Naive thymus-derived CD4-positive, alpha-beta T cell (primary cell): ENCODE data around the gene INPP5E. TPM values are rescaled to one million over a fixed set of nuclear protein-coding genes. Genes with fewer than 3 reads are reported as not detected.

Experiments used
- ATAC-seq: fragments of 150-1000 bp; cut with Tn5 transposase; 2 replicates; pipeline ENCODE4 v1.10.0; 2021; ENCODE audit warnings: mild to moderate bottlenecking, moderate library complexity
- CTCF ChIA-PET: fragments of 350-600 bp; sonication (Branson Sonifier 250); formaldehyde crosslinking; loops from one replicate; lab custom pipeline; 2021; ENCODE audit warnings: antibody characterized with exemption; lab: Charles Lee
- POLR2A ChIA-PET: fragments of 350-600 bp; sonication (Branson Sonifier 250); formaldehyde crosslinking; loops from one replicate; lab custom pipeline; 2021; ENCODE audit warnings: antibody characterized with exemption, inconsistent platforms; lab: Charles Lee
- DNase-seq, 9 donors: peaks; one replicate each; pipeline versions ENCODE4 v3.0.0 to v3.0.0-alpha.2; 2020 to 2022; ENCODE audit warnings: mixed read lengths in 1 of 9
- H3K27ac ChIP-seq: one replicate; pipeline ENCODE4 v1.7.0; 2013; ENCODE audit warnings: mild to moderate bottlenecking, low read depth, low read length, moderate library complexity
- H3K27me3 ChIP-seq, 2 donors: one replicate each; pipeline ENCODE4 v1.7.0; 2013; ENCODE audit warnings: low read length in 2 of 2, mild to moderate bottlenecking in 2 of 2, moderate library complexity in 2 of 2; ENCODE audit not compliant: control insufficient read depth in 2 of 2, insufficient read depth in 2 of 2
- H3K36me3 ChIP-seq, 3 experiments: 1 replicate in 2 of 3; 2 replicates in 1 of 3; pipeline ENCODE4 v1.7.0; 2013; ENCODE audit warnings: low read length in 3 of 3, mild to moderate bottlenecking in 3 of 3, moderate library complexity in 1 of 3; ENCODE audit not compliant: insufficient read depth in 3 of 3, control insufficient read depth in 2 of 3
- H3K4me1 ChIP-seq, 2 donors: one replicate each; pipeline ENCODE4 v1.7.0; 2013; ENCODE audit warnings: low read length in 2 of 2, mild to moderate bottlenecking in 2 of 2, moderate library complexity in 1 of 2; ENCODE audit not compliant: control insufficient read depth in 2 of 2, insufficient read depth in 2 of 2
- H3K4me3 ChIP-seq: 2 replicates; pipeline ENCODE4 v1.7.0; 2013; ENCODE audit warnings: mild to moderate bottlenecking, low read length
- H3K9me3 ChIP-seq, 3 experiments: 1 replicate in 2 of 3; 2 replicates in 1 of 3; pipeline ENCODE4 v1.7.0; 2013; ENCODE audit warnings: low read length in 3 of 3; ENCODE audit not compliant: control insufficient read depth in 2 of 3
- H3K27ac Mint-ChIP-seq, 9 donors: one replicate each; pipeline ENCODE4 v1.8.0; 2020 to 2022; ENCODE audit warnings: mixed read lengths in 9 of 9, mild to moderate bottlenecking in 8 of 9, moderate library complexity in 5 of 9, inconsistent platforms in 2 of 9
- H3K27me3 Mint-ChIP-seq, 5 donors: one replicate each; pipeline ENCODE4 v1.8.0; 2021 to 2022; ENCODE audit warnings: mixed read lengths in 5 of 5, mild to moderate bottlenecking in 1 of 5
- H3K36me3 Mint-ChIP-seq, 5 donors: one replicate each; pipeline ENCODE4 v1.8.0; 2020 to 2022; ENCODE audit warnings: mixed read lengths in 5 of 5, mild to moderate bottlenecking in 3 of 5, inconsistent platforms in 1 of 5
- H3K4me1 Mint-ChIP-seq, 7 donors: one replicate each; pipeline ENCODE4 v1.8.0; 2020 to 2022; ENCODE audit warnings: mixed read lengths in 7 of 7, mild to moderate bottlenecking in 3 of 7, inconsistent platforms in 1 of 7
- H3K4me3 Mint-ChIP-seq, 10 donors: one replicate each; pipeline ENCODE4 v1.8.0; 2020 to 2022; ENCODE audit warnings: mild to moderate bottlenecking in 10 of 10, mixed read lengths in 10 of 10, moderate library complexity in 6 of 10, inconsistent platforms in 2 of 10
- H3K9me3 Mint-ChIP-seq, 11 donors: one replicate each; pipeline ENCODE4 v1.8.0; 2020 to 2022; ENCODE audit warnings: mixed read lengths in 11 of 11, mild to moderate bottlenecking in 4 of 11, inconsistent platforms in 1 of 11, moderate library complexity in 1 of 11
- intact Hi-C, 2 donors: fragments of 100-400 bp; cut with micrococcal nuclease; formaldehyde crosslinking; loops; one replicate each; pipeline ENCODE4 v1.15.1; 2023
- polyA plus RNA-seq, 2 donors: library from polyadenylated mRNA; unstranded; fragments of 300-500 nt; fragmentation: Illumina TruSeq; gene quantifications; one replicate each; pipeline ENCODE4 v1.2.3, GENCODE V29; 2021
- total RNA-seq, 6 experiments: library from RNA in 5 of 6; stranded (reverse) in 5 of 6; gene quantifications; 1 replicate in 5 of 6; 2 replicates in 1 of 6; pipeline ENCODE4 v1.2.3 and lab custom pipeline; 2021 to 2026

Gene INPP5E
- total and polyA plus RNA-seq, 7 experiments from 2014 or later: 2.3 to 23.8 (median 17.9) TPM

DNA sequence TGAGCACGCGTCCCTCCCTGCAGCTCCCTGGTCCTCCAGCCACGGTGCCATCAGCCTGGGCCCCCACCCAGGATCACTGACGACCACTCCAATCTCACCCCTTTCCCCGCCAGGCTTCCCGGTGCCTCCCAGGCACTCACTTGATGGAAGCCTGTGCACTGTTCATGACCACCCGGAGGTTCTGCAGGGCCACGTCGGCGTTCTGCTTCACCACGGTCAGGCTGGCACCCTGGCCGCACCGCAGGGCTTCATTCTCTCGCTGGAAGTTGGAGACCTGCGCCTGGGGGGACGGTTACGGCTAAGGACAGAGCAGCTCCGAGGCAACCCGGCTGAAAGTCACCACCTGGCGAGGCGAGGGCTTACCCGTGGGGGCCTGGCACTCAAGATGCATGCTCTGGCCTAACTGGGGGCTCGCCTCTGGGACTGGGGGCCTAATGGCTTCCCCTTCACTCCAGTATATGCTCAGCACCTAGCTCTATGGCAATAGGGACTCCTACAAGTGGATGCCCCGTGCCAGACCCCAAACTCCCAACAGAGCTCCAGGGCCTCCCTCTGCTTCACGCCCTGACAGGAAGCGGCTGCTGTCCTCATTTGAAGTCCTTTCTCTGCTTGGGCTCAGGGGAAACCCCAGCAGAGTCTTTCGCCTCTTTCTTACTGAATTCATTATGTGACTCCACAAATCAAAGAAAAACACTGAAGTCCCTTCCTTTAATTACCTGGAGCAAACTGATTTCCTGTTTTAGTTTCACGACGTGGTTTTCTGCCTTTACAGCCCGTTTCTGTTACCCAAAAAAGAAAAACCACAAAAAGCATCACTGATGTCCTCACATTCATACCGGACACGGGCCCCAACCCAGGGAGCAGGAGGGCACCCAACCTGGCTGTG is 35.5 kb downstream of the INPP5E start:
- Histone ChIP-seq H3K4me3 (peak overlapping the region; percentile 20), H3K27ac (peak overlapping the region; percentile 68), H3K9me3 (no peaks in the 10 kb centered on the region), H3K36me3 (peaks cover 0 to 41% (median 4%) of the 10 kb centered on the region in 3 experiments), H3K27me3 (no peaks in the 10 kb centered on the region), H3K4me1 (peaks cover 37% of the 10 kb centered on the region in 2 donors)
- ATAC-seq: no peak
- CTCF ChIA-PET: interaction anchor here (0.6 kb wide), 1 partner anchor 432 kb away, joined by 3 read pairs; no protein-coding TSS in a partner anchor
- Mint-ChIP-seq H3K4me1 (peaks cover 40 to 67% (median 52%) of the 10 kb centered on the region in 7 donors), H3K9me3 (no peaks in the 10 kb centered on the region), H3K36me3 (peaks cover 0 to 42% (median 7%) of the 10 kb centered on the region in 5 donors), H3K27ac (peak overlapping the region; percentile 51 to 88 (median 79)), H3K4me3 (peak overlapping the region in 9 of 10 donors; percentile 43 to 76 (median 67)), H3K27me3 (no peaks in the 10 kb centered on the region)
- POLR2A ChIA-PET: interaction anchor here (0.7 to 1.5 kb wide), 4 partner anchors 12 to 80 kb away, joined by 3 to 8 read pairs (median 3); partner anchors contain the start of gene DNLZ
- DNase-seq: peak in 3 of 9 donors; percentile 19 to 40 (median 28)
- intact Hi-C loops: loop anchor here (2.0 to 10.0 kb wide), 6 partner anchors 35 to 497 kb away; partner anchors contain the start of genes CAMSAP1 (in 1 of the 2), INPP5E (in 1 of the 2), NOTCH1 (in 1 of the 2) and SEC16A (in 1 of the 2)

DNA sequence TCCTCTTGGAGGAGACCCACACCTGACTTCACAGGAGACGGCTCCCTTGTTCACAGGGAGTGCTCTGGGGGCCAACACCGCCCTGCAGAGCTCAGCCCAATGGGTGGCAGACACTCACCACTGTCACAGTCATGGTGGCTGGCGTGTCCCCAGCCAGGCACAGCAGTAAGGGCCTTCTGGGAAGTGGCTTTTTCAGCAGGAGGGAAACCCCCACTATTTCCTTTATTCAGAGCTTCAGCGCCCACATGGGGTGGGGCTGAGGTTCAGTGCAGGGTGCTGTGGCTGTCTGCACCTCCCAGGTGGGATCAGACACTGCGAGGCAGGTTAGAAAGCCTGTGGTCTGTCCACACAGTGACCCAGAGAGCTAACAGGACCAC is 36.1 kb downstream of the INPP5E start:
- Mint-ChIP-seq H3K27ac (peak overlapping the region in 8 of 9 donors; percentile 48 to 87 (median 80)), H3K27me3 (no peaks in the 10 kb centered on the region), H3K4me3 (peak overlapping the region in 9 of 10 donors; percentile 43 to 76 (median 67)), H3K4me1 (peaks cover 40 to 67% (median 52%) of the 10 kb centered on the region in 7 donors), H3K9me3 (no peaks in the 10 kb centered on the region), H3K36me3 (peaks cover 0 to 38% (median 4%) of the 10 kb centered on the region in 5 donors)
- Histone ChIP-seq H3K27me3 (no peaks in the 10 kb centered on the region), H3K27ac (peak overlapping the region; percentile 68), H3K9me3 (no peaks in the 10 kb centered on the region), H3K4me3 (peak overlapping the region; percentile 20), H3K36me3 (peaks cover 0 to 41% (median 4%) of the 10 kb centered on the region in 3 experiments), H3K4me1 (peaks cover 38 to 41% of the 10 kb centered on the region in 2 donors)
- intact Hi-C loops: loop anchor here (2.0 to 10.0 kb wide), 6 partner anchors 35 to 496 kb away; partner anchors contain the start of genes CAMSAP1 (in 1 of the 2), INPP5E (in 1 of the 2), NOTCH1 (in 1 of the 2) and SEC16A (in 1 of the 2)
- DNase-seq (peak in 7 of 9 donors; percentile 15 to 76 (median 59)), ATAC-seq (peak; percentile 85)
- POLR2A ChIA-PET: interaction anchor here (0.7 to 1.5 kb wide), 4 partner anchors 11 to 79 kb away, joined by 3 to 8 read pairs (median 3); partner anchors contain the start of gene DNLZ
- CTCF ChIA-PET: no interaction called here

DNA sequence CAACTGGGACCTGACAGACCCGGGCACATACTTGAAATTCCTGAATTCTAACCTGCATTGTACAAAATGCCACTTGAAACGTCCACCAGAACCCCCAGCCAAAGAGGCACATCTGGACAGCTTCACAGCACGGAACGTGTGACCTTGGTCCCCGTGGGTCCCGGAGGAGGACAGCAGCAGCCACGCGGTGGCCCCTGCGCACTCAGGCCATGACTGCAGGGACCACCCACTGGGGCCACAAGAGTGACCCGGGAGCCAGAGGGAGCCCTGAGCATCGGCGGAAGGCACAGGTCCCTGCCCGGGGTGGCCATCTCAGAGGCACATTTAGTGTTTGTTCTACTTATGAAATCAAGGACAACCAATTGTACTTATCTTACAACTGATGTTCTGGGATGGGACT is 37.6 kb downstream of the INPP5E start:
- Mint-ChIP-seq H3K4me1 (peaks cover 36 to 66% (median 51%) of the 10 kb centered on the region in 7 donors), H3K4me3 (peak overlapping the region in 5 of 10 donors; percentile 13 to 37 (median 27)), H3K27ac (peak overlapping the region in 4 of 9 donors; percentile 48 to 79 (median 61)), H3K36me3 (peaks cover 0 to 29% (median 3%) of the 10 kb centered on the region in 5 donors), H3K27me3 (no peaks in the 10 kb centered on the region), H3K9me3 (no peaks in the 10 kb centered on the region)
- Histone ChIP-seq H3K27me3 (no peaks in the 10 kb centered on the region), H3K9me3 (no peaks in the 10 kb centered on the region), H3K36me3 (peaks cover 0 to 42% (median 4%) of the 10 kb centered on the region in 3 experiments), H3K4me1 (peaks cover 40 to 41% of the 10 kb centered on the region in 2 donors), H3K4me3 (no peak overlapping the region), H3K27ac (peak overlapping the region; percentile 68)
- intact Hi-C loops: loop anchor here (2.0 to 10.0 kb wide), 6 partner anchors 37 to 495 kb away; partner anchors contain the start of genes CAMSAP1 (in 1 of the 2), INPP5E (in 1 of the 2), NOTCH1 (in 1 of the 2) and SEC16A (in 1 of the 2)
- CTCF ChIA-PET: interaction anchor here (1.2 to 2.5 kb wide), 3 partner anchors 7 to 38 kb away, joined by 3 to 12 read pairs (median 8); partner anchors contain the start of genes ENTR1 and PMPCA
- no peak for ATAC-seq
- POLR2A ChIA-PET: no interaction called here
- DNase-seq: no peak

DNA sequence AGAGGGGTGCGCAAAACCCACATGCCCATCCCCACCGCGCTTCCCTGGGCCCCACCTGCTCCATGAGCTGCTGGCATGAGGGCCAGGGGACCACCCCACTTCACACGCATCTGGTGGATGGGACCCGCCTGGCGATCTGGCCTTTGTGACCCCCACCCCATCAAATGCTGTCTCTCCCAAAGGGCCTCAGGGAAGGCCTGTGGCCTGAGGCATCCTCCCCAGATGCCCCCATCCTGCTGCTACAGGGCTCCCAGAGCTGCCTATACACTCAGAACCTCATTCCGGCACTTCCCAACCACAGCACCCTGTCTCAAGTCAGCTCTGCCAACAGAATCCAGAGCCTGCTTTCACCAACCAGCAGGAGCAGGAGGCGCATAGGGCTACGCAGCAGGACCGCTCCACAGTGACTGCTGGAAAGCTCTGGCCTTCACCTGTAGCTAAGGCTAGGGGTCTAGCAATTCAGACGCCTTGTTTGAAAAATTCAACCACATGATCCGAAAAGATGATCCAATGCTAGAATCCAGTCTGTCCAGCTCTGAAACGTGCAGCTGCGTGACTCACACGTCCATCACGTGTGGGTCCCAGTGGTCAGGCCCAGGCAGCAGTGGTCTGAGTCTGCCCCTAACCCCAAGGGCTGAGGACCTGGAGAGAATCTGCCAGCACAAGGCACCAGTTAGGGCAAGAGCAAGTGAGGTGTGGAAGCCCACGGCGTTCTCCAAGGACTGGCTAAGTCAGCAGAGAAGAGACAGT is 38.3 kb downstream of the INPP5E start:
- Mint-ChIP-seq H3K4me3 (peak overlapping the region in 6 of 10 donors; percentile 14 to 86 (median 42)), H3K36me3 (peaks cover 0 to 26% (median 0%) of the 10 kb centered on the region in 5 donors), H3K27me3 (no peaks in the 10 kb centered on the region), H3K27ac (peak overlapping the region in 6 of 9 donors; percentile 16 to 68 (median 34)), H3K4me1 (peaks cover 35 to 68% (median 51%) of the 10 kb centered on the region in 7 donors), H3K9me3 (no peaks in the 10 kb centered on the region)
- DNase-seq (no peak), ATAC-seq (no peak)
- Histone ChIP-seq H3K9me3 (no peaks in the 10 kb centered on the region), H3K4me3 (no peak overlapping the region), H3K27me3 (no peaks in the 10 kb centered on the region), H3K36me3 (peaks cover 4 to 45% (median 6%) of the 10 kb centered on the region in 3 experiments), H3K4me1 (peaks cover 40 to 41% of the 10 kb centered on the region in 2 donors), H3K27ac (no peak overlapping the region)
- intact Hi-C loops: loop anchor here (2.0 to 10.0 kb wide), 6 partner anchors 133 to 494 kb away; partner anchors contain the start of genes CAMSAP1 (in 1 of the 2), NOTCH1 (in 1 of the 2) and QSOX2 (in 1 of the 2)
- ChIA-PET POLR2A (interaction anchor here (2.3 kb wide), 1 partner anchor 8 kb away, joined by 14 read pairs; the partner anchor contains the start of genes ENTR1 and PMPCA), CTCF (interaction anchor here (0.8 to 2.5 kb wide), 5 partner anchors 8 to 90 kb away, joined by 3 to 12 read pairs (median 5); partner anchors contain the start of genes ENTR1 and PMPCA)

DNA sequence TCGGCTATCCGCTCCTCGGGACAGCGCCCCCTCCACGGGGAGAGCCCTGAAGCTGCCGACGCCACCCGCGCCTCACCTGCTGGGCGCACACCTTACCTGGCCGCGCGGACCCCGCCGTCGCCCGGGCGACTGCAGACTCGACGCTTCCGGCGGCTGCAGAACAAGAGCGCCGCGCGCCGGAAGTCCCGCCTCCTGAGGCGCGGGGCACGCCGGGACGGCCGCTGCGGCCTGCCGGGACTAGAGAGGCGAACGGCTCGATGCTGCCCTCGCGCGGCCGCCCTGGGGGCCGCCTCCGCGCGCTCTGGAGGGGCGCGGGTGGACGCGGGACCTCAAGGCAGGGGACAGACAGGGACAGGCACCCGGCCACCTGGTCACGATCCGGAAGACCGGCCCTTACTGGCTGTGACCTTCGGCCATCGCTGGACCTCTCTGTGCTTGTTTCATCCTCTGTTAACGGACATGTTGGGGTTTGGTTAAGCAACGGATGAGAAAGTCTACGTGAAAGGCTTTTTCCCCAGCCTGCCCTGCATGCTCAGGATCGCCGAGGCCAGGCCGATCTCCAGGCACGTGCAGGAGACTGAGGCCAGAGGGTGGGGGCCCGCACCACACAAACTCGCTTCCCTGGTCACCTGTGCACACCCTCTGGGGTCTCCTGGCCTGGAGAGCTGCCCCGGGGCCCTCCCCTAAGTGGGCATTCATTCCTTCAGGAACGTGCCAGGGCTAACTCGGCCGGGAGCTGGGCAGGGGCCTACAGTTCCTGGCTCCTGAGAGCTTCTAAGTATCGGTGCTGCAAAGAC is 39.4 kb downstream of the INPP5E start, which contains the start of gene SNAPC4:
Gene SNAPC4, minus strand, starts transcription at position 133 of the 797 bp plus-strand sequence. CDS start 1,742 bp downstream, outside the sequence.
- no peaks in the 10 kb centered on the region for H3K27me3 Mint-ChIP-seq
- POLR2A ChIA-PET: interaction anchor here (2.3 kb wide), 1 partner anchor 9 kb away, joined by 14 read pairs; the partner anchor contains the start of genes ENTR1 and PMPCA

More for the DNA sequence above, 39.4 kb downstream of the INPP5E start, which contains the start of gene SNAPC4:
- Mint-ChIP-seq H3K4me3 (peak within 1 kb of the TSS; percentile 83 to 90 (median 86)), H3K27ac (peak within 1 kb of the TSS in 8 of 9 donors; percentile 26 to 78 (median 76)), H3K9me3 (no peaks in the 10 kb centered on the region), H3K4me1 (peaks cover 30 to 61% (median 45%) of the 10 kb centered on the region in 7 donors), H3K36me3 (peaks cover 0 to 20% (median 0%) of the 10 kb centered on the region in 5 donors)
- CTCF ChIA-PET: interaction anchor here (0.5 to 2.5 kb wide), 6 partner anchors 9 to 89 kb away, joined by 3 to 12 read pairs (median 6); partner anchors contain the start of genes ENTR1 and PMPCA
- ATAC-seq: peak; percentile 91
- Histone ChIP-seq H3K27me3 (no peaks in the 10 kb centered on the region), H3K9me3 (no peaks in the 10 kb centered on the region), H3K4me3 (peak within 1 kb of the TSS; percentile 62), H3K27ac (peak within 1 kb of the TSS; percentile 62), H3K4me1 (peaks cover 33 to 38% of the 10 kb centered on the region in 2 donors), H3K36me3 (peaks cover 0 to 49% (median 14%) of the 10 kb centered on the region in 3 experiments)
- intact Hi-C loops: loop anchor here (1.0 to 10.0 kb wide), 13 partner anchors 10 to 493 kb away; partner anchors contain the start of genes DNLZ (in 2 of the 2), ENTR1 (in 2 of the 2), PMPCA (in 2 of the 2) and CAMSAP1 (in 1 of the 2)
- peak; percentile 77 to 93 (median 87) for DNase-seq
